ENCODE results near the gene DERL2. TPM values are rescaled to one million over a fixed set of nuclear protein-coding genes. Genes with fewer than 3 reads are reported as not detected.

The DERL2 gene
- total and polyA plus RNA-seq, 12 donors, result 25.6 to 165 (median 80.9) TPM

GRCh38 chr17:5467416-5467815 is 18.6 kb downstream of the DERL2 start:
- TF ChIP-seq CTCF (IDR thresholded peaks at IDR 0.05) (no peak), POLR2A (IDR thresholded peaks at IDR 0.05) (no peak)
- intact Hi-C loops (cut with DNase I), result no loop called here
- H3K4me1 ChIP-seq (replicated peaks in 1 of 2), result peaks cover 7 to 21% of the 10 kb centered on the region in 2 donors
- peak overlapping the region in 2 of 4 donors; percentile 76 to 90 for H3K4me3 ChIP-seq
- peaks cover 0 to 5% of the 10 kb centered on the region in 2 donors for H3K36me3 ChIP-seq (replicated peaks in 1 of 2)
- H3K27me3 ChIP-seq, result no peaks in the 10 kb centered on the region
- no peak for DNase-seq
- H3K27ac ChIP-seq, result no peak overlapping the region
- no peaks in the 10 kb centered on the region for H3K9me3 ChIP-seq (replicated peaks in 1 of 3)
- WGBS, 4 donors, result 3 to 13% (median 7%) methylated on average over 6 to 8 of the region's 8 CpGs

- no peak for DNase-seq
- Histone ChIP-seq H3K9me3 (replicated peaks in 1 of 3) (no peaks in the 10 kb centered on the region), H3K27ac (no peak overlapping the region), H3K4me1 (replicated peaks in 1 of 2) (peaks cover 7 to 21% of the 10 kb centered on the region in 2 donors), H3K36me3 (replicated peaks in 1 of 2) (peaks cover 0 to 4% of the 10 kb centered on the region in 2 donors), H3K27me3 (no peaks in the 10 kb centered on the region), H3K4me3 (no peak overlapping the region)
- intact Hi-C loops (cut with DNase I), result no loop called here
- TF ChIP-seq CTCF (IDR thresholded peaks at IDR 0.05) (no peak), POLR2A (IDR thresholded peaks at IDR 0.05) (no peak)
- WGBS, 4 donors, result 90 to 92% (median 92%) methylated on average over 4 of the region's 4 CpGs
Observed at GRCh38 chr17:5466295-5466694, 19.7 kb downstream of the DERL2 start.

- H3K4me1 ChIP-seq (replicated peaks in 1 of 2), result peaks cover 7 to 21% of the 10 kb centered on the region in 2 donors
- no peak for DNase-seq
- intact Hi-C loops (cut with DNase I), result no loop called here
- TF ChIP-seq POLR2A (IDR thresholded peaks at IDR 0.05) (no peak), CTCF (IDR thresholded peaks at IDR 0.05) (no peak)
- peaks cover 0 to 16% of the 10 kb centered on the region in 2 donors for H3K36me3 ChIP-seq (replicated peaks in 1 of 2)
- H3K4me3 ChIP-seq, result no peak overlapping the region
- no peaks in the 10 kb centered on the region for H3K9me3 ChIP-seq (replicated peaks in 1 of 3)
- WGBS, 4 donors, result 83 to 90% (median 87%) methylated on average over 10 of the region's 10 CpGs
- H3K27ac ChIP-seq, result no peak overlapping the region
- no peaks in the 10 kb centered on the region for H3K27me3 ChIP-seq
Observed at GRCh38 chr17:5464717-5465507, 21.1 kb downstream of the DERL2 start.

- no peak overlapping the region for H3K4me3 ChIP-seq
- TF ChIP-seq POLR2A (IDR thresholded peaks at IDR 0.05), result no peak
- TF ChIP-seq CTCF (IDR thresholded peaks at IDR 0.05), result no peak
- H3K36me3 ChIP-seq (replicated peaks in 1 of 2), result peaks cover 0 to 65% of the 10 kb centered on the region in 2 donors
- no peak for DNase-seq
- no peaks in the 10 kb centered on the region for H3K9me3 ChIP-seq (replicated peaks in 1 of 3)
- intact Hi-C loops (cut with DNase I), result no loop called here
- no peaks in the 10 kb centered on the region for H3K4me1 ChIP-seq (replicated peaks in 1 of 2)
- WGBS, 4 donors, result 82 to 93% (median 87%) methylated on average over 8 of the region's 8 CpGs
- no peak overlapping the region for H3K27ac ChIP-seq
- H3K27me3 ChIP-seq, result no peaks in the 10 kb centered on the region
Observed at GRCh38 chr17:5446786-5447185, 39.2 kb downstream of the DERL2 start.

All from adrenal gland (tissue), 12 donors.